Measurements from ENCODE around the gene IRAG1. TPM values are rescaled to one million over a fixed set of nuclear protein-coding genes. Genes with fewer than 3 reads are reported as not detected.

The IRAG1 gene
- polyA plus RNA-seq, 2 donors, result 5.7 to 8.6 TPM

DNA sequence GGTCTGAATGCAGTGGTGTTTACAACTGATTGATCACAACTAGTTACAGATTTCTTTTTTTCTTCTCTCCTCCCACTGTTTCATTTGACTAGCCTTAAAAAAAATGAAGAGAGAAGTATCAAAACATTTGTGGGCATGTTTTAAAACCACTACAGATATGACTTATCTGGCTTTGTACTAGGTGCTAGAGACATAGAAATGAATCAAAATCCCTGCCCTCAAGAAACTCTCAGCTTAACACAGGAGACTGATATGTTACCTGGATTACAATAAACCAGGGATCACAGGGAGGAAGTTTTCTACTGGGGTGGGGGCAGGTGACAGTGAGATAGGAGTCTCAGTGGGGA, 32.3 kb upstream of the IRAG1 start:
- Histone ChIP-seq H3K9me3 (ENCODE audit: control insufficient read depth in 2 of 2, insufficient read depth in 1 of 2, low read depth in 1 of 2, low read length in 1 of 2) (no peaks in the 10 kb centered on the region), H3K27me3 (ENCODE audit: control insufficient read depth in 1 of 2, insufficient read depth in 2 of 2, low read length in 2 of 2) (no peaks in the 10 kb centered on the region), H3K4me3 (ENCODE audit: low read depth in 1 of 2, low read length in 2 of 2) (no peak overlapping the region), H3K27ac (ENCODE audit: low read depth in 2 of 2, low read length in 1 of 2) (no peak overlapping the region), H3K36me3 (ENCODE audit: control insufficient read depth in 2 of 2, insufficient read depth in 2 of 2, low read length in 1 of 2) (no peaks in the 10 kb centered on the region), H3K4me1 (ENCODE audit: control insufficient read depth in 2 of 2, insufficient read depth in 2 of 2, low read length in 1 of 2) (peaks cover 3 to 8% of the 10 kb centered on the region in 2 donors)

DNA sequence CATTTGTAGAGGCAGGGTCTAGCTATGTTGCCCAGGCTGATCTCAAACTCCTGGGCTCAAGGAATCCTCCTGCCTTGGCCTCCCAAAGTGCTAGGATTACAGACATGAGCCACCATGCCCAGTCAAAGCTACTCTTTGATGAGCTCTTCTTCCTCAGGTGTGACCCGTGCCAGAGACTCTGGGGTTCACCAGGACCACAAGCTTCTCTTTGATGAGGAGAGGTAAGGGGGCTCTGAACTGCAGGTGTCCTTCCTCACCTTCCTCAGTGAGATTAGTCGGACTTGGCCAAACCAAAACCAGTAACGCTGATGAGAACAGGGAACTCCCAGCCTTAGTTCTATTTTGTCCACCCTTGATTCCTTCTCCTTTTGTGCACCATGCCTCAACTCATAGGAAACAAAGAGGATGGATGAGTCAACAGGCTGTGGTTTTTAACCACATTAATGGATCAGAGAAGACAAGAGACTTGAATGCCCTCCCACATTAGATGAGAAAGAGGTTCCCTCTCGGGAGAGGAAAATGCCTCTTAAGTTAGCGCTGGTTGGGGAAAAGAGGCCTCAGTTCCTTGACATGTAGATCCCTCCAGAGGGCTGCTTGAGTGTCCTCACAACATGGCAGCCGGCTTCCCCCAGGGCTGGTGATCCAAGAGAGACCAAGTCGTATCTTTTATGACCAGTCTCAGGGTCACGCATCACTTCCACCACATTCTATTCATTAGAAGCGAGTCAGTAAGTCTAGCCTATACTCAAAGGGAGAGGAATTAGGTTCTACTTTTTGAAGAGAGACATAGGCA, 31.8 kb upstream of the IRAG1 start:
- WGBS, 2 donors, result 68 to 69% methylated on average over 9 of the region's 9 CpGs
- Histone ChIP-seq H3K4me3 (ENCODE audit: low read depth in 1 of 2, low read length in 2 of 2) (no peak overlapping the region), H3K27ac (ENCODE audit: low read depth in 2 of 2, low read length in 1 of 2) (no peak overlapping the region), H3K4me1 (ENCODE audit: control insufficient read depth in 2 of 2, insufficient read depth in 2 of 2, low read length in 1 of 2) (peaks cover 3 to 8% of the 10 kb centered on the region in 2 donors), H3K36me3 (ENCODE audit: control insufficient read depth in 2 of 2, insufficient read depth in 2 of 2, low read length in 1 of 2) (no peaks in the 10 kb centered on the region), H3K9me3 (ENCODE audit: control insufficient read depth in 2 of 2, insufficient read depth in 1 of 2, low read depth in 1 of 2, low read length in 1 of 2) (no peaks in the 10 kb centered on the region), H3K27me3 (ENCODE audit: control insufficient read depth in 1 of 2, insufficient read depth in 2 of 2, low read length in 2 of 2) (no peaks in the 10 kb centered on the region)

DNA sequence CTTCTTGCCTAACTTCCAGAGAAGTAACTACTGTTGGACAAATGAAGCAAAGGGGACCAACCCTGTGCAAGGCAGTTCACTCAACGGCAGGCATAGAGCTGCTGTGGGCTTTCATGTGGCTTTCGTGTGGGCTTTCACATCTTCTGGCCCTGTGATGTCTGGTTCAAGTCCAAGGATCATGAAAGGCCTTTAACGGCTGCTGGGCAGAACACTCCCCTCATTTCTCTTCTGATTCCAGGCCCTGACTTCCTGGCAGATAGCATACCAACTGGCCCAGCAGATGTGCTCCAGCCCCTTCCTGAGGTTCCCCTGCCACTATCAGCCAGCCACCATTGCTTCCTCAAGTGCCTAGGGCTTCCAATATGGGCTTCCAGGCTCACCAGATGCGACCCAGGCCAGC, 28.8 kb upstream of the IRAG1 start:
- H3K4me3 ChIP-seq (ENCODE audit: low read depth in 1 of 2, low read length in 2 of 2), result no peak overlapping the region
- H3K27me3 ChIP-seq (ENCODE audit: control insufficient read depth in 1 of 2, insufficient read depth in 2 of 2, low read length in 2 of 2), result no peaks in the 10 kb centered on the region
- H3K9me3 ChIP-seq (ENCODE audit: control insufficient read depth in 2 of 2, insufficient read depth in 1 of 2, low read depth in 1 of 2, low read length in 1 of 2), result no peaks in the 10 kb centered on the region
- peaks cover 0 to 5% of the 10 kb centered on the region in 2 donors for H3K4me1 ChIP-seq (ENCODE audit: control insufficient read depth in 2 of 2, insufficient read depth in 2 of 2, low read length in 1 of 2)
- 62 to 66% methylated on average over 4 of the region's 4 CpGs for WGBS, 2 donors
- H3K27ac ChIP-seq (ENCODE audit: low read depth in 2 of 2, low read length in 1 of 2), result no peak overlapping the region
- no peaks in the 10 kb centered on the region for H3K36me3 ChIP-seq (ENCODE audit: control insufficient read depth in 2 of 2, insufficient read depth in 2 of 2, low read length in 1 of 2)

DNA sequence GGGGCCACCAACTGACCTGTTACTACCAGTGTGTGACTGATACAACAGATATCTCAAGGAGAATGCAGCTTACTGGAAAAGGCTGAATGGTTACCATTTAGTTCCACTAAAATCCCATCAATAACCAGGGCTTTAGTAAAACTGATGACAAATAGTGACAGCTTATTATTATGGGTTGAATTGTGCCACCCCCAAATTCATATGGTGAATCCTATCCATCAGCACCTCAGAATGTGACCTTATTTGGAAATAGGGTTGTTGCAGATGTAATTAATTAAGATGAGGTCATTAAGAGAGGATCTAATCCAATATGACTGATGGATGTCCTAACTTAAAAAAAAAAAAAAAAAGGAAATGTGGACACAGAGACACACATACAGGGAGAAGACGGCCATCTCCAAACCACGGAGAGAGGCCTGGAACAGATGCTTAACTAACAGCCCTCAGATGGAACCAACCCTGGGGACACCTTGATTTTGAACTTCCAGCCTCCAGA, 27.4 kb upstream of the IRAG1 start:
- H3K4me1 ChIP-seq (ENCODE audit: control insufficient read depth in 2 of 2, insufficient read depth in 2 of 2, low read length in 1 of 2), result no peaks in the 10 kb centered on the region
- no peaks in the 10 kb centered on the region for H3K27me3 ChIP-seq (ENCODE audit: control insufficient read depth in 1 of 2, insufficient read depth in 2 of 2, low read length in 2 of 2)
- 89 to 90% methylated on average over 2 of the region's 2 CpGs for WGBS, 2 donors
- H3K36me3 ChIP-seq (ENCODE audit: control insufficient read depth in 2 of 2, insufficient read depth in 2 of 2, low read length in 1 of 2), result no peaks in the 10 kb centered on the region
- no peak overlapping the region for H3K4me3 ChIP-seq (ENCODE audit: low read depth in 1 of 2, low read length in 2 of 2)
- no peaks in the 10 kb centered on the region for H3K9me3 ChIP-seq (ENCODE audit: control insufficient read depth in 2 of 2, insufficient read depth in 1 of 2, low read depth in 1 of 2, low read length in 1 of 2)
- no peak overlapping the region for H3K27ac ChIP-seq (ENCODE audit: low read depth in 2 of 2, low read length in 1 of 2)

DNA sequence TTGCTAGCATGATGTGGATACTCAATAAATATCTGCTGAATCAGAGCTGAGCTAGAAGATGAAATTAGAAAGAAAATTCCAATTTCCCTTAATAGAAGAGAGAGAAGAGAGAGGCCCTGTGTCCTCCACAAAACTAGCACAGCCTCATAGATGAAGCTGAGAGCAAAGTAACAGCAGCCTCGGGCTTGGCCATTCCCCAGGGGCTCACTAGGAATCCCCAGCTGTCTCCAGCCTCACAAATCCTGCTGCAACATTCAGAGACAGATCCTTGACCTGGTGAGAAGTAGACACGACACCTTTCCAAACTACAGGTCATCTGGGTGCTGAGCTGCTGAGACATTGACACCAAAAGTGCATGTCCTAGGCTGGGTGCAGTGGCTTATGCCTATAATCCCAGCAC, 26.1 kb upstream of the IRAG1 start:
- no peaks in the 10 kb centered on the region for H3K27me3 ChIP-seq (ENCODE audit: control insufficient read depth in 1 of 2, insufficient read depth in 2 of 2, low read length in 2 of 2)
- no peaks in the 10 kb centered on the region for H3K9me3 ChIP-seq (ENCODE audit: control insufficient read depth in 2 of 2, insufficient read depth in 1 of 2, low read depth in 1 of 2, low read length in 1 of 2)
- H3K27ac ChIP-seq (ENCODE audit: low read depth in 2 of 2, low read length in 1 of 2), result no peak overlapping the region
- 80 to 88% methylated on average over 2 of the region's 2 CpGs for WGBS, 2 donors
- H3K4me3 ChIP-seq (ENCODE audit: low read depth in 1 of 2, low read length in 2 of 2), result no peak overlapping the region
- H3K36me3 ChIP-seq (ENCODE audit: control insufficient read depth in 2 of 2, insufficient read depth in 2 of 2, low read length in 1 of 2), result no peaks in the 10 kb centered on the region
- H3K4me1 ChIP-seq (ENCODE audit: control insufficient read depth in 2 of 2, insufficient read depth in 2 of 2, low read length in 1 of 2), result no peaks in the 10 kb centered on the region

DNA sequence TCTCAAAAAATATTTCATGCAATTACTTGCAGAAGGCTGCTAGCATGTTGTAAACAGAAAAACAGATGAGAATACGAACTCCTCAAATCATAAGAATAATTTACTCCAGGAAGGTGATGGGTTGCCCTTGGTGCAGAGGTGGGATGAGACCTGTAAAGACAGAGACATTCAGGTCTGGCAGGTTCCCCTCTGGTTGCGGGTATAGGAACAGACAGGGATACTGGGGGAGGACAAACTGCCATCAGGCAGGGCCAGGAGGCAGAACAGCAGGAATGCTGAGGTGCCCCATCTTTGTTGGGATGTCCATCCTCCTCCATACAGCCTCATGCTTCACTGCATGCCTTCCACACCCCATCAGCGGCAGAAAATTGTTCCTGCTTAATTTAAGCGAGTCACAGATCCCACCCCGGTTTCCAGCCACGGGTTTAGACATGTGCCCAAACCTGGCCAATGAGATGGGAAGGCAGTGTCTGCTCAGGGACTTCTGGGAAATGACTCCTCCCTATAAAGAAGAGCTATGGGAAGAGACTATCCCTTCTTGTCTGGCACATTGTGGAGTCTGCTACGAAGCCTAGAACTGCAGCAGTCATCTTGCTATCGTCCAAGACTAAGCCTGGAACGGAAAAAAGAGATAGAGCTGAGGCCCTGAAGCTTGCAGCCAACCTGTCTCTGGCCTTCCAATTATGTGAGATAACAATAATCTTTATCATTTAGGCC, 23.1 kb upstream of the IRAG1 start:
- Histone ChIP-seq H3K4me3 (ENCODE audit: low read depth in 1 of 2, low read length in 2 of 2) (no peak overlapping the region), H3K27me3 (ENCODE audit: control insufficient read depth in 1 of 2, insufficient read depth in 2 of 2, low read length in 2 of 2) (no peaks in the 10 kb centered on the region), H3K36me3 (ENCODE audit: control insufficient read depth in 2 of 2, insufficient read depth in 2 of 2, low read length in 1 of 2) (no peaks in the 10 kb centered on the region), H3K27ac (ENCODE audit: low read depth in 2 of 2, low read length in 1 of 2) (no peak overlapping the region), H3K9me3 (ENCODE audit: control insufficient read depth in 2 of 2, insufficient read depth in 1 of 2, low read depth in 1 of 2, low read length in 1 of 2) (no peaks in the 10 kb centered on the region), H3K4me1 (ENCODE audit: control insufficient read depth in 2 of 2, insufficient read depth in 2 of 2, low read length in 1 of 2) (no peaks in the 10 kb centered on the region)
- 81 to 86% methylated on average over 9 of the region's 9 CpGs for WGBS, 2 donors

DNA sequence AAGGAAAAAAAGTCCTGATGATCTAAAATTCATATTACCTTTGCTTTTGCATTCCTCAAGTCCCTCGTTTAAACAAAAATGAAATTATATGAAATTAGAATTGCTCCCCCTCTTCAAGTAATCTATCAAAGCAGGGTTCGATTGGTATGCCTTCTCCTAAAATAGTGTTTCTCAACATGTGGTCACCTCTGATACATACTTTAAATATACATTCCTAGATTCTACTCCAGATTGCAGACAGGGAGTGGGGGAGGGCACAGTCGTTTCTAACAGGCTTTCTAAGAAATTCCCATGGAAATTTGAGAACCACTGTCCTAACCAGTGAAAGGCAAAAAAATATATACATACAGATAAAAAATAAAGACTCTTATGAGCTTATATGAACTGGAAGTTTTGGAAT, 22.6 kb upstream of the IRAG1 start:
- Histone ChIP-seq H3K4me1 (ENCODE audit: control insufficient read depth in 2 of 2, insufficient read depth in 2 of 2, low read length in 1 of 2) (no peaks in the 10 kb centered on the region), H3K4me3 (ENCODE audit: low read depth in 1 of 2, low read length in 2 of 2) (no peak overlapping the region), H3K36me3 (ENCODE audit: control insufficient read depth in 2 of 2, insufficient read depth in 2 of 2, low read length in 1 of 2) (no peaks in the 10 kb centered on the region), H3K27me3 (ENCODE audit: control insufficient read depth in 1 of 2, insufficient read depth in 2 of 2, low read length in 2 of 2) (no peaks in the 10 kb centered on the region), H3K9me3 (ENCODE audit: control insufficient read depth in 2 of 2, insufficient read depth in 1 of 2, low read depth in 1 of 2, low read length in 1 of 2) (no peaks in the 10 kb centered on the region), H3K27ac (ENCODE audit: low read depth in 2 of 2, low read length in 1 of 2) (no peak overlapping the region)
- 65 to 70% methylated on average over 3 of the region's 3 CpGs for WGBS, 2 donors

DNA sequence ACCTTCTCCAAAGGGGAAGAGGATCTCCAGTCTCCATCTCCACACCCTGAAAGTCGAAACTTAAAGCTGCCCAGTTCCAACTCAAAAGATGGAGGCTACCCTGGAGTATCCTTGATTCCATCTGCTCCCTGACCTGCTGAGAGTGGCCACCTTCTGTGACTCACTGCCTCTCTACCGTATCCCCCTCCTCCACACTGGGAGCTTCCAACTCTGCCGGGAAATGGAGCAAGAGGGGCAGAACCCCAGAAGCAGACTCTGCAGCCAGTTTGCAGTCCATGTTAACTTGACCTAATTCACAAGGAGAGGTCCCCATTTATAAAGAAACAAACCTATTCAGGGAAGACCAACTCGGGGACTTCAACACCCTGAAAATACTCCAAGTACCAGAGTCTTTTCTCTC, 22.0 kb upstream of the IRAG1 start:
- H3K4me1 ChIP-seq (ENCODE audit: control insufficient read depth in 2 of 2, insufficient read depth in 2 of 2, low read length in 1 of 2), result no peaks in the 10 kb centered on the region
- H3K36me3 ChIP-seq (ENCODE audit: control insufficient read depth in 2 of 2, insufficient read depth in 2 of 2, low read length in 1 of 2), result no peaks in the 10 kb centered on the region
- no peak overlapping the region for H3K27ac ChIP-seq (ENCODE audit: low read depth in 2 of 2, low read length in 1 of 2)
- no peaks in the 10 kb centered on the region for H3K27me3 ChIP-seq (ENCODE audit: control insufficient read depth in 1 of 2, insufficient read depth in 2 of 2, low read length in 2 of 2)
- 66 to 77% methylated on average over 4 of the region's 4 CpGs for WGBS, 2 donors
- no peaks in the 10 kb centered on the region for H3K9me3 ChIP-seq (ENCODE audit: control insufficient read depth in 2 of 2, insufficient read depth in 1 of 2, low read depth in 1 of 2, low read length in 1 of 2)
- H3K4me3 ChIP-seq (ENCODE audit: low read depth in 1 of 2, low read length in 2 of 2), result no peak overlapping the region

DNA sequence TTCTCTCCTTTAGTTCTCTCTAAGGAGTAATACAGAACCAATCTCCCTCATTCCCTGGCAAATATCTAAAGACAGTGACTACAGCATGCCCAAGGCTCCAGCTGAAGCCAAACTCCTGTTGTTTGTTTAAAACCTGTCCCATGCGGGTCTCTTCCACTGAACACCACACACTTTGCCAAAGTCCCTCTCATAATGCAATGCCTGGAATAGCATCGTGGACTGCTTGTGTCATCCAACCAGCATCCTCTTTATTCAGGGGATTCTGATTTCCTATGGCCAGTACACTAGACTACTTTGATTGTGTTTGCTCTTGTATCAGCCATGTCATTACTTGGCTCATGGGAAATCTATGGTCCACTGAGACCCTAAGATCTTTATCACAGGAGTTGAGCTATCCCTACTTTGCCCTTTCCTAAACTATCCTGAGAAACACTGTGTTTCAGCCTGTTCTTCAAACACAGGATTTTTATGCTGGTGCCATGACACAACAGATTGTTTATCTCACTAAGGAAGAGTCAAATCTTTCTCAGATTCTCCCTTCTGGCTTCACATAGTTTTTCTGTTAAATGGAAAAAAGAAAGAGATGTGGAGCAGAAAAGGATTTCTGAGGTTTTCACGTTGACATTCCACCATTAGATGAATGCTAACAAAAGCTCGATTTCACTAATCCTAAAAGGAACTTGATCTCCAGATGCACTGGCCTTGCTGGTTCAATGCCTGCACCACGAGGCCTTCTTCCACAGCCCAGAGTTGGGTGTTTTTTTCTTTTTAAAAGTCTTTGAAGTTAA, 15.9 kb upstream of the IRAG1 start:
- Histone ChIP-seq H3K4me1 (ENCODE audit: control insufficient read depth in 2 of 2, insufficient read depth in 2 of 2, low read length in 1 of 2) (no peaks in the 10 kb centered on the region), H3K36me3 (ENCODE audit: control insufficient read depth in 2 of 2, insufficient read depth in 2 of 2, low read length in 1 of 2) (no peaks in the 10 kb centered on the region), H3K4me3 (ENCODE audit: low read depth in 1 of 2, low read length in 2 of 2) (no peak overlapping the region), H3K27me3 (ENCODE audit: control insufficient read depth in 1 of 2, insufficient read depth in 2 of 2, low read length in 2 of 2) (no peaks in the 10 kb centered on the region), H3K27ac (ENCODE audit: low read depth in 2 of 2, low read length in 1 of 2) (no peak overlapping the region), H3K9me3 (ENCODE audit: control insufficient read depth in 2 of 2, insufficient read depth in 1 of 2, low read depth in 1 of 2, low read length in 1 of 2) (no peaks in the 10 kb centered on the region)
- WGBS, 2 donors, result 58 to 60% methylated on average over 5 of the region's 5 CpGs
